Measurements from ENCODE around the gene FOXE1.

FOXE1 gene

DNA sequence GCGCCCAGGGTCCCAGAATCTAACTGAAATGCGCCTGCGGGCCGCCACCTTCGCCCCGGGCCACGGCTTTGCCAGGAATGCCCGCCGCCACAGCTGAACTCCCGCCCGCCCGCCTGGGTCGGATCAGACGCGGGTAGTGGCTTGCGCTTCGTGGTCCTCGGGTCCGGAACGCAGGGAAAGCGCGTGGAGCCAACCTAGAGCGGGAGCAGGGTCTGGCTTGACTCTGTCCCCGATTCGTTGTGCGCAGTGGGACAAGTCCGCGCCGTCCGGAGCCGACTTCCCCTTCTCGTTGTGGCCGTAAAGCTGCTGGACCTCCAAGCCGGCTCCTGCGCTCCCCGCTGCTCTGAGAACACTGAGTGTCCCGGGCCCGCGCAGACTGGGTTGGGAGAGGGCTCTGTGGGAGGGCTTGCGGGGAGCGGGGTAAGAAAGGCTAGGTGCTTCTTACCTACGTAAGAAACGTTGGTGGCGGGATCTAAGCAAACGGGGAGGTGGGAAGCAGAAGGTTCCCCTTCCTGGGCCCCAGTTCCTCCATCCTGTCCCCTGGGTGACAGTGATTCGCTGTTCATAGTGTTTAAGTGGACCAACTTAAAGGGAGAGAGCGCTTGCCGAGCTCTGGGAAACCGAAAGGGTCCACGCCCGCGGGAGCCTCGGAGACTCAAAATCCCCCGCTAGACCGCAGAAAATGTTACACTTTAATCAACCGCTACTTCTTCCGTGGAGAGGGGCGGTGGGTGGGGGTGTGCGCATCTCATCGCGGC is 4.4 kb upstream of the FOXE1 start:
- DNase-seq = peak; percentile 52 to 80 (median 65)

DNA sequence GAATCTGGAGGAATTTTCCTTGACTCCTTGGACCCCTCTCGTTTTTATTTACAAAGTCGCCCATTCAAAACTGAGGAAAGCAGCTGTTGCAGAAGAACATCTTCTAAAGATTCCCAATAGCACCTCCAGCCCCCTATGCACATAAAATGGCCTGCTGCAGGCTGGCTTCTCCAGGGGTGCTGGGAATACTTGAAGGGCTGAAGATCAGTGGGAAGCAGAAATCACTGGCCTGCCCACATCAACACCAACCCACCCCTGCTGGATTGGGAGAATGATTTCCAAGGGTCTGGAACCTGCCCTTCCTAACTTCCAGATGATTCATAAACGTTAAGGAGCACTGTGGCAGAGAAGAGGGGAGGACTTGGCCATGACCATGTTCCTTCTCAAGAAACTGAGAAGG is 3.0 kb upstream of the FOXE1 start:
- DNase-seq = no peak

DNA sequence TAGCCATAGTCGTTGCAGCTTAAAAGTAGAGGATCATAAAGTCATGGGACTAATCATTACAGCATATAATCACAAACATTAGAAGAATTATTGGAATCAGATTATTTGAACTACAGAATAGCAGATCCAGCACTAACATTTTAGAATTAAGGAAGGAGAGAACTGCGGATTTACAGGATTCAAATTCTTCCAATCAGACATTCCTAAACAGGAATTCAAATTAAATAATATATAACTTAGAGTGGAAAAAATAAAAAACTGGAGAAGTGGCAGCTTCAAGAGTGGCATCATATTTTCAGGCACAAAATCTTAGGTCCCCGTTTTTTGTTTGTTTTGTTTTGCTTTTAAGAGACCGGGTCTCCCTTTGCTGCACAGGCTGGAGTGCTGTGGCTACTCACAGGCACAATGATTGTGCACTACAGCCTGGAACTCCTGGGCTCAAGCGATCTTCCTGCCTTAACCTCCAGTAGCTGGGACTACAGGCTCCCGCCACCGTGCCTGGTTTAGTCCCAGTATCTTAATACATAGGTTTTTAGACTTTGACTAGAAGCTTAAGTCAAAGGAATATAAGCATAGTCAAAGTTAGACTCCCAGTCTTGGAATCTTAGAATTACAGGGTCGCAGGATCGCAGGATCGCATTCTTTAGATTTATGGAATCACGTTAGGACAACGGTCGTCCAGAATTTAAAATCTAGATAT is 2.1 kb upstream of the FOXE1 start:
- no peak for DNase-seq

DNA sequence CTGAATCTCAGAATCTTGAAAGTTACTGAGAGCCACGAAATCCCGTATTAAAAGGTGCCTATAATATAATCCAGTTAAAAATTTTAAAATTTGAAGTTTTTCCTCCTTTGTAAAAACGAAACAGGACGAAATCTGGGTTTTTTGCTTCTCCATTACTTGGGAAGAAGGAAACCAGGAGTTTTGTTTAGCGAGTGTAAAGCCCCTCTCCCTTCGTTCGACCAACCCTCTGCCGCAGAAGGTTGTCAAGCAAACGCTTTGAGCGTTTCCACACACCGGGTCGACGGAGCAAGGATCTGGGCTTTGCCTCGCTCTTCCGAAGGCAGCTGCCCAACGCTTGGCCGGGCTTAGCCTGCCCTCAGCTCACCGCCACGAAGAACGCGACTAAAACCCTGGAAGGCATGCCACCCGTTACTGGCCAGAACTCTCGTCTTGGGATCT is 1.6 kb upstream of the FOXE1 start:
- no peak for DNase-seq

DNA sequence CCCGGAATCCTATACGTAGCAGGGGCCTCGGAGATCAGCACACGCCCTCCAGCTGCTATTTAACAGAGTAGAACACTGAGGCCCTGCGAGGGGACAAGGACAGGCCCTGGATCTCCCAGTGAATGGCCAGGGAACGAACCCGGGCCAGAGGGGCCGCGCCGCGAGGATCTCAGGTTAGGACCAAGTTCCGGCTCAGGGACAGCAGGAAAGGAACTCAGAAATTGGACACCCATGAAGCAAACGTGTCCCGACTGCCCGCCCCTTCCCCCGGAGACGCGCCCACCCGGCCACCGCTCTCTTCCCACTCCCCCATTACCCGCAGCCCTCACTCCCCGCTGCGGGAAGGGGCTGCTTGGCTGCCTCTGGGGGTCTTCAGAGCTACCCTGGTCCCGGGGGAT is 1.0 kb upstream of the FOXE1 start:
- DNase-seq = no peak

- no peak for DNase-seq
Measured at GRCh38 chr9:97852399-97853055, 499 bp upstream of the FOXE1 start.

DNA sequence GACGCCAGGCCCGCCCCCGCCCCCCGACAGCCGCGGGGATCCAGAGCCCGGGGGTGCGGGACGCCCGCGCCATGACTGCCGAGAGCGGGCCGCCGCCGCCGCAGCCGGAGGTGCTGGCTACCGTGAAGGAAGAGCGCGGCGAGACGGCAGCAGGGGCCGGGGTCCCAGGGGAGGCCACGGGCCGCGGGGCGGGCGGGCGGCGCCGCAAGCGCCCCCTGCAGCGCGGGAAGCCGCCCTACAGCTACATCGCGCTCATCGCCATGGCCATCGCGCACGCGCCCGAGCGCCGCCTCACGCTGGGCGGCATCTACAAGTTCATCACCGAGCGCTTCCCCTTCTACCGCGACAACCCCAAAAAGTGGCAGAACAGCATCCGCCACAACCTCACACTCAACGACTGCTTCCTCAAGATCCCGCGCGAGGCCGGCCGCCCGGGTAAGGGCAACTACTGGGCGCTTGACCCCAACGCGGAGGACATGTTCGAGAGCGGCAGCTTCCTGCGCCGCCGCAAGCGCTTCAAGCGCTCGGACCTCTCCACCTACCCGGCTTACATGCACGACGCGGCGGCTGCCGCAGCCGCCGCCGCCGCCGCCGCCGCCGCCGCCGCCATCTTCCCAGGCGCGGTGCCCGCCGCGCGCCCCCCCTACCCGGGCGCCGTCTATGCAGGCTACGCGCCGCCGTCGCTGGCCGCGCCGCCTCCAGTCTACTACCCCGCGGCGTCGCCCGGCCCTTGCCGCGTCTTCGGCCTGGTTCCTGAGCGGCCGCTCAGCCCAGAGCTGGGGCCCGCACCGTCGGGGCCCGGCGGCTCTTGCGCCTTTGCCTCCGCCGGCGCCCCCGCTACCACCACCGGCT is 1.0 kb downstream of the FOXE1 start:
- peak; percentile 43 to 77 (median 65) for DNase-seq

DNA sequence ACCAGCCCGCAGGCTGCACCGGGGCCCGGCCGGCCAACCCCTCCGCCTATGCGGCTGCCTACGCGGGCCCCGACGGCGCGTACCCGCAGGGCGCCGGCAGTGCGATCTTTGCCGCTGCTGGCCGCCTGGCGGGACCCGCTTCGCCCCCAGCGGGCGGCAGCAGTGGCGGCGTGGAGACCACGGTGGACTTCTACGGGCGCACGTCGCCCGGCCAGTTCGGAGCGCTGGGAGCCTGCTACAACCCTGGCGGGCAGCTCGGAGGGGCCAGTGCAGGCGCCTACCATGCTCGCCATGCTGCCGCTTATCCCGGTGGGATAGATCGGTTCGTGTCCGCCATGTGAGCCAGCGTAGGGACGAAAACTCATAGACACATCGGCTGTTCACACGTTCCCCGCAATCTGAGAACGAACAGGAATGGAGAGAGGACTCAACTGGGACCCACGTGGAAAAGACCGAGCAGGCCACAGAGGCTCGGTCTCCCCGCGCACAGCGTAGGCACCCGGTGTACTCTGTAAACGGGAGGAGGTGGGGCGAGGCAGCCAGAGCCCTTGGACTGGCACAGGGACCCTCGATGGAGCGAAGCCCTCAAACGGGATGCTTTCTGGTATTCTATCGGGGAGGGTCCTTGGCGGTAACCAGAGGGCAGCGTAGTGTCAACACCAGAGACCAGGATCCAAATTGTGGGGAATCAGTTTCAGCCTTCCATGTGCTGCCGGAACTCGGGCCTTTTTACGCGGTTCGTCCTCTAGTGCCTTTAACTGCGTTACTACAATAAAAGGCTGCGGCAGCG is 1.9 kb downstream of the FOXE1 start:
- no peak for DNase-seq

DNA sequence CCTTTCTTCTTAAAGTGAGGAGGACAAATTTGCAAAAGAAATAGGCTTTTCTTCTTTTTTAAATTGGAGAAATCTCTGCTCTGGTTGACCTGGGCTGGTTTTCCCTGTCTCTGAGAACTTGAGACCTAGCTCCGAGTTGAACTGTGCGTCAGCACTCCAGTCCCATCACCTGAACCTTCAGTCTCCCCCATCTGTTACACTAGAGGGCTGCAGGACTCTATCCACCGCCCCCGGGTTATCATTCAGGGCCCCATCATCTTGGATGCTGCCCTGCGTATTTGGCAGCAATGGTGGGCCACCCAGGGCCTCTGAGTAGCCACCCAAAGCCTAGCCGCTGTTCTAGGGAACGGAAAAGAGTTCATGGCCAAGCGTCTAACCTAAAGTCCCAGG is 2.5 kb downstream of the FOXE1 start:
- no peak for DNase-seq

GRCh38 chr9:97855899-97856298 is 2.9 kb downstream of the FOXE1 start:
- no peak for DNase-seq

GRCh38 chr9:97856857-97857605 is 4.0 kb downstream of the FOXE1 start:
- no peak for DNase-seq

GRCh38 chr9:97857606-97858392 is 4.8 kb downstream of the FOXE1 start:
- peak in 1 of 4 experiments; percentile 31 for DNase-seq

GRCh38 chr9:97858393-97858713 is 5.3 kb downstream of the FOXE1 start:
- peak in 1 of 4 experiments; percentile 27 for DNase-seq

- no peak for DNase-seq
Measured at GRCh38 chr9:97858826-97859225, 5.8 kb downstream of the FOXE1 start.

- DNase-seq = no peak
Measured at GRCh38 chr9:97859346-97859745, 6.3 kb downstream of the FOXE1 start.

GRCh38 chr9:97860451-97861147 is 7.6 kb downstream of the FOXE1 start:
- no peak for DNase-seq

DNA sequence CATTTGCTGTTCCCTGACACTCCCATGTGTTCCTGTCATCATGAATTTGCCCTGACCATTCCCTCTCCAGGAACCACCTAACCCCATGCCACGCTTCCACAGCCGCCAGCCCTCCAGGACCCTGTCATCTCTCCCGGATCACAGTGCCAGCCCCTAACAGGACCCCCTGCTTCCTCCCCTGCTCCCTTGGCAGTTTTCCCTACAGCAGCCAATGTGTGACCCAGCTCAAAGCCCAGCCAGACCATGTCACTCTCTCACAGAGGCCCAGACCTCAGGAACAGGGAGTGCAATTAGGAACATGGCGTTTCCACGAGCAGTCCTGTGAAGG is 8.1 kb downstream of the FOXE1 start:
- DNase-seq = no peak

DNA sequence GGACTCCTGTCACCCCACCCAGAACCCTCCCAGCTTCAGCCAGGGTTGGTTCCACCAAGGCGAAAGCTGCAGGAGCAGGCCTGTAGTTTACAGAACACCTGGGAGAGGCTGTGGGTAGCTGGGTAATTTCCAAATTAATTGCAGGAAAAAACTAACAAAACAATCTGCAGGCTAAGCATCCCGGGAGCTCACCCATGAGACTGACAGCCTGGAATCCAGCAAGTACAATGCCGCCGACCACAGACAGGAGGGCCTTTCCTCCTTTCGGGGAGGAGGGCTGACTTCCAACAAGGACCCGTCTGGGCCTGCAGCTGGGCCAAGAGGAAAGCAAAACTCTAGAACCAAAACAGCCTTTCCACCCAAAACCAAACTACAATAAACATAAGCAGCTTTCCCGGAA is 10.3 kb downstream of the FOXE1 start:
- no peak for DNase-seq

GRCh38 chr9:97864396-97864795 is 11.4 kb downstream of the FOXE1 start:
- no peak for DNase-seq

DNA sequence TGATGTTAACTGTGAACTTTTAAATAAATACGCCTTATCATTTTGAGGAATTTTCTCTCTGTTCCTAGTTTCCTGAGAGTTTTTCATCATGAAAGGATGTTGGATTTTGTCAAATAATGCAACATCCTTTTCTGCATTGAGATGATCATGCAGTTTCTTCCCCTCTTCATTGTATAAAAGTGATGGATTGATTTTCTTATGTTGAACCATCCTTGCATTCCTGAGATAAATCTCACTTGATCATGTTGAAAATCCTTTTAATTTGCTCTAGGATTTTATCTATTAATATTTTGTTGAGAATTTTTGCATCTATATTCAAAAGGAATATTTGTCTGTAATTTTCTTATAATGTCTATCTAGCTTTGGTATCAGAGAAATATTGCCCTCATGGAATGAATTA is 13.3 kb downstream of the FOXE1 start:
- DNase-seq = no peak
